PC-9 (cell line): Measurements from ENCODE around the gene OR10H3. TPM values are rescaled to one million over a fixed set of nuclear protein-coding genes. Genes with fewer than 3 reads are reported as not detected.

Source experiments
- BruUV-seq: library from RNA; stranded (reverse); fragments of 400-500 nt; replicated peaks from 2 replicates; lab custom pipeline; 2021; lab: Mats Ljungman, UMichigan
- CTCF ChIA-PET: fragments of 300-600 bp; sonication (Branson Sonifier 250); formaldehyde crosslinking; loops from one replicate; lab custom pipeline; 2022; ENCODE audit warnings: antibody characterized with exemption; lab: Charles Lee
- POLR2A ChIA-PET: fragments of 300-600 bp; sonication (Branson Sonifier 250); formaldehyde crosslinking; loops from one replicate; lab custom pipeline; 2022; ENCODE audit warnings: antibody characterized with exemption; ENCODE audit not compliant: unreplicated experiment; lab: Charles Lee
- DNase-seq, 2 experiments: peaks; one replicate each; pipeline versions ENCODE4 v3.0.0 to v3.0.0-alpha.2; 2015 to 2022; ENCODE audit warnings: mixed read lengths in 1 of 2
- H2AFZ ChIP-seq: fragments of 200-600 bp; sonication (generic); 2 replicates; pipeline ENCODE4 v1.8.1; 2017; ENCODE audit warnings: antibody characterized with exemption
- H3F3A ChIP-seq: fragments of 200-600 bp; sonication (generic); 2 replicates; pipeline ENCODE4 v1.8.1; 2017; ENCODE audit warnings: antibody characterized with exemption, mild to moderate bottlenecking, low read depth; ENCODE audit not compliant: insufficient read depth
- H3K27ac ChIP-seq: fragments of 200-600 bp; sonication (generic); 2 replicates; pipeline ENCODE4 v1.6.1; 2016; ENCODE audit warnings: mixed run types
- H3K27me3 ChIP-seq: fragments of 200-600 bp; sonication (generic); 2 replicates; pipeline ENCODE4 v1.6.1; 2016; ENCODE audit warnings: low read depth, mixed run types; ENCODE audit not compliant: insufficient read depth
- H3K36me3 ChIP-seq: fragments of 200-600 bp; sonication (generic); 2 replicates; pipeline ENCODE4 v1.6.1; 2016; ENCODE audit warnings: low read depth, mixed run types
- H3K4me1 ChIP-seq: fragments of 200-600 bp; sonication (generic); replicated peaks from 2 replicates; pipeline ENCODE4 v1.6.1; 2016; ENCODE audit warnings: mixed run types; ENCODE audit not compliant: insufficient read depth
- H3K4me2 ChIP-seq: fragments of 200-600 bp; sonication (generic); 2 replicates; pipeline ENCODE4 v1.6.1; 2017; ENCODE audit warnings: mixed run types
- H3K4me3 ChIP-seq: fragments of 200-600 bp; sonication (generic); 2 replicates; pipeline ENCODE4 v1.6.1; 2016; ENCODE audit warnings: mixed run types
- H3K79me2 ChIP-seq: fragments of 200-600 bp; sonication (generic); 2 replicates; pipeline ENCODE4 v1.6.1; 2017; ENCODE audit warnings: low read depth, mixed run types
- H3K9me2 ChIP-seq: fragments of 200-600 bp; sonication (generic); 2 replicates; pipeline ENCODE4 v1.8.1; 2017; ENCODE audit warnings: mild to moderate bottlenecking; ENCODE audit not compliant: insufficient read depth
- H3K9me3 ChIP-seq: fragments of 200-600 bp; sonication (generic); 2 replicates; pipeline ENCODE4 v1.8.1; 2016; ENCODE audit warnings: low read depth; ENCODE audit not compliant: insufficient read depth
- H4K20me1 ChIP-seq: fragments of 200-600 bp; sonication (generic); 2 replicates; pipeline ENCODE4 v1.8.1; 2017; ENCODE audit not compliant: insufficient read depth
- EZH2 ChIP-seq: fragments of 200-600 bp; sonication (generic); IDR thresholded peaks from 2 replicates; pipeline ENCODE4 v1.8.0; 2017; ENCODE audit warnings: antibody characterized with exemption, low read depth
- intact Hi-C: fragments of 100-400 bp; cut with micrococcal nuclease; formaldehyde crosslinking; loops from one replicate; pipeline ENCODE4 v1.10.0; 2022; ENCODE audit not compliant: unreplicated experiment
- total RNA-seq: library from RNA; stranded (reverse); gene quantifications from 2 replicates; pipeline ENCODE4 v1.2.3, GENCODE V29; 2021
- TF ChIP-seq, protein P1 (sequence below): fragments of 200-600 bp; sonication (generic); conservative IDR thresholded peaks from 2 replicates; pipeline ENCODE4 v1.6.1; 2017; ENCODE audit warnings: mixed run types, antibody characterized with exemption, mild to moderate bottlenecking, moderate library complexity

Gene OR10H3
- total RNA-seq, 1 experiment from 2014 or later = not detected

DNA sequence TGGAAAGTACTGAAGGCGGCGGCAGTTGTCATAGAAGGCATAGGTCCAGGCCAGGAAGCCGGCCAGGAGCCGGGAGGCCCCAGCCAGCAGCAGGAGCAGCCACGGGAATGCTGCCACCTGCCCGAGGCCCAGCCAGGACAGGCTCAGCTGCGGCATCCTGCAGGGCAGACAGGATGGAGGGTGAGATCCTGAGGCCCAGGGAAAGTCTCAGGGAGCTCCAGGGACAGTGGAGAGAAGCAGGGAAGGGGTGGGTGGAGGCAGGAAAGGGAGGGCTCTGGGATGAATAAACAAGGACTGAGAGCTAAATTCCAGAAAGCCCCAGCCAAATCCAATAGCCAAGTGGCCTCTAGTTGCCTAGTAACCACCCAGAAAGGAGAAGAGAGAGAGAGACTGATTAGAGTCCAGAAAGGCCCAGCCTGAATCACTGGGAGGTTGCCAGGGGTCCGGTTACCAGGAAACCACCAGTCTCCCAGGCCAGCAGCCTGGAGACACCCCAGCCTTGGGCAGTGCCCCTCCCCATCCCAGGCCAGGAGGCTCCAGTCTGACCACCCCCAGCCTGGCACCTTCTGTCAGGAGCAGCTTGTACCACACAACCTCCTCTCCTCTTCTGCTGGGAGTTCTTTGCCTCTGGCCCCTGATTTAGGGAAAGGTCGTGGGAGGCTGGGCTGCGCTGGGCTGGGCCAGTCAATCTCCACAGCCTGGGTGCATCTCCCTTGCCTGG lies 42.1 kb downstream of the OR10H3 start:
- ChIA-PET CTCF (no interaction called here), POLR2A (no interaction called here)
- peaks cover 15% of the 10 kb centered on the region for H3F3A ChIP-seq
- intact Hi-C loops = no loop called here
- H3K4me1 ChIP-seq = peaks cover 11% of the 10 kb centered on the region; the same call in 1 of the 2 replicates
- H3K36me3 ChIP-seq = no peaks in the 10 kb centered on the region
- DNase-seq = peak; percentile 28 to 42
- peaks cover 29% of the 10 kb centered on the region for H3K27me3 ChIP-seq
- TF ChIP-seq, protein P1, sequence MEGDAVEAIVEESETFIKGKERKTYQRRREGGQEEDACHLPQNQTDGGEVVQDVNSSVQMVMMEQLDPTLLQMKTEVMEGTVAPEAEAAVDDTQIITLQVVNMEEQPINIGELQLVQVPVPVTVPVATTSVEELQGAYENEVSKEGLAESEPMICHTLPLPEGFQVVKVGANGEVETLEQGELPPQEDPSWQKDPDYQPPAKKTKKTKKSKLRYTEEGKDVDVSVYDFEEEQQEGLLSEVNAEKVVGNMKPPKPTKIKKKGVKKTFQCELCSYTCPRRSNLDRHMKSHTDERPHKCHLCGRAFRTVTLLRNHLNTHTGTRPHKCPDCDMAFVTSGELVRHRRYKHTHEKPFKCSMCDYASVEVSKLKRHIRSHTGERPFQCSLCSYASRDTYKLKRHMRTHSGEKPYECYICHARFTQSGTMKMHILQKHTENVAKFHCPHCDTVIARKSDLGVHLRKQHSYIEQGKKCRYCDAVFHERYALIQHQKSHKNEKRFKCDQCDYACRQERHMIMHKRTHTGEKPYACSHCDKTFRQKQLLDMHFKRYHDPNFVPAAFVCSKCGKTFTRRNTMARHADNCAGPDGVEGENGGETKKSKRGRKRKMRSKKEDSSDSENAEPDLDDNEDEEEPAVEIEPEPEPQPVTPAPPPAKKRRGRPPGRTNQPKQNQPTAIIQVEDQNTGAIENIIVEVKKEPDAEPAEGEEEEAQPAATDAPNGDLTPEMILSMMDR = no peak
- no peak for TF ChIP-seq EZH2
- H3K27ac ChIP-seq = no peak overlapping the region
- H2AFZ ChIP-seq = no peak overlapping the region
- H3K9me3 ChIP-seq = no peaks in the 10 kb centered on the region
- no peaks in the 10 kb centered on the region for H3K9me2 ChIP-seq
- H3K4me2 ChIP-seq = no peak overlapping the region
- BruUV-seq = no TSS peak
- H4K20me1 ChIP-seq = no peaks in the 10 kb centered on the region
- no peaks in the 10 kb centered on the region for H3K79me2 ChIP-seq
- H3K4me3 ChIP-seq = no peak overlapping the region

DNA sequence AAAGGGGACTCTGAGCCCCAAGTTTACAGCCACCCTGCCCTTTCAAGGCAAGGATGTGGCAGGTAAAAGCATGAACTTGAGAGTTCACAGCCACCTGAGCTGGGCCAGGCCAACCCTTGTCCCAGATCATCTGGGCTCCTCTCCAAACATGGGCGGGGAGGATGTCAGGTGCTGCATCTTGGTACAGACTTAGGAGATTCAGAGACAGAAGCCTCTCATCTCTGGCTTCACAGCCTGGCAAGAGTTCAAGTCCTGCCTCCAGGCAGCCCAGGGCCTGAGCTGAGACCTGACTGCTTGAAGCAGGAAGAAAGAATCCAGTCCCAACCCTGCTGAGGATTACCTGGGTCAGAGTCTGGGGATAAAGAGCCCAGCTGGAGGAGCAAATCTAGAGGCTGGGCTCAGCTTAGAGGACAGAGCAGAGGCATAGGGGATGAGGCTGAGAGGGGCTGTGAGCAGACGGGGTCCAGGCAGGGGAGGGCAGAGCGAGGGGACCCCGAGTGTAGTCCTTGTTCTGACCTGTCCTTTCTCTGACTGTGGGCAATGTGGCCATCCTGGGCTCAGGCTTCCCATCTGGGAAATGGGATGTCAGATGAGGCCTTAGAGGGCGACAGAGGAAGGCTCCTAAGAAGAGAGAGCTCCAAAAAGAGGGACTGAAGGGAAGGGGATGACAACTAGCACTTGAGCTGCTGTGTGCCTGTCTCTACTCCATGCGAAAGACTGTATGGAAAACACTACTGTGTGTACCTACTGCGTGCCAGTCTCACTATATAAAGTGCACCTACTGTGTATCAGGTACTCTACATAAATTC lies 43.0 kb downstream of the OR10H3 start:
- BruUV-seq = no TSS peak
- peaks cover 11% of the 10 kb centered on the region; the same call in 1 of the 2 replicates for H3K4me1 ChIP-seq
- peaks cover 15% of the 10 kb centered on the region for H3F3A ChIP-seq
- H3K4me2 ChIP-seq = no peak overlapping the region
- POLR2A ChIA-PET = no interaction called here
- H3K4me3 ChIP-seq = no peak overlapping the region
- H3K36me3 ChIP-seq = no peaks in the 10 kb centered on the region
- TF ChIP-seq, protein P1 = no peak
- no peak for TF ChIP-seq EZH2
- no peak overlapping the region for H2AFZ ChIP-seq
- no peaks in the 10 kb centered on the region for H3K9me2 ChIP-seq
- no peaks in the 10 kb centered on the region for H4K20me1 ChIP-seq
- no peaks in the 10 kb centered on the region for H3K79me2 ChIP-seq
- H3K9me3 ChIP-seq = no peaks in the 10 kb centered on the region
- DNase-seq = peak; percentile 19 to 51
- intact Hi-C loops = no loop called here
- no peak overlapping the region for H3K27ac ChIP-seq
- CTCF ChIA-PET = no interaction called here
- peaks cover 20% of the 10 kb centered on the region for H3K27me3 ChIP-seq

DNA sequence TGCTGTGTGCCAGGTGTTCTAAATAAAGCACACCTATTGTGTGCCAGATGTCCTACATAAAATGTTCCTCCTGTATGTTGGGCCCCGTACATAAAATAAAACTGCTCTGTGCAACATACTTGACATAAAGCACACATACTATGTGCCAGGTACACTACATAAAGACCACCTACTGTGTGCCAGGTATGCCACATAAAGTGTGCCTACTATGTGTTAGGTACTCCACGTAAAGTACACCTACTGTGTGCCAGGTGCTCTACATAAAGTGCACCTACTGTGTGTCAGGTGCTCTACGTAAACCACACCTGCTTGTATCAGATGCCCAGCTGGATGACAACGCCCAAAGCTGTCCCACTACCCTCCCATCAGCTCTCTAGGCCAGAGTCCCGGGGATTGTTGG lies 43.9 kb downstream of the OR10H3 start:
- H3K4me3 ChIP-seq = no peak overlapping the region
- CTCF ChIA-PET = no interaction called here
- no peak overlapping the region for H2AFZ ChIP-seq
- POLR2A ChIA-PET = no interaction called here
- no peak overlapping the region for H3K4me2 ChIP-seq
- peaks cover 15% of the 10 kb centered on the region for H3F3A ChIP-seq
- TF ChIP-seq EZH2 = no peak
- TF ChIP-seq, protein P1 = no peak
- H3K27ac ChIP-seq = no peak overlapping the region
- H3K9me3 ChIP-seq = no peaks in the 10 kb centered on the region
- H3K9me2 ChIP-seq = no peaks in the 10 kb centered on the region
- no peaks in the 10 kb centered on the region for H3K36me3 ChIP-seq
- H3K4me1 ChIP-seq = peaks cover 11% of the 10 kb centered on the region; the same call in 1 of the 2 replicates
- H4K20me1 ChIP-seq = no peaks in the 10 kb centered on the region
- H3K27me3 ChIP-seq = peaks cover 15% of the 10 kb centered on the region
- no TSS peak for BruUV-seq
- no peak for DNase-seq
- no peaks in the 10 kb centered on the region for H3K79me2 ChIP-seq
- intact Hi-C loops = no loop called here
